Bone marrow (tissue), 2 donors: ENCODE measurements around the gene SNX25.
"Not testable (repeated sequence)": the region's sequence is repeated elsewhere in the genome, so short reads cannot be mapped to it uniquely, and the experiment has no call there.

ENCODE experiments used
- DNase-seq, 2 donors: peaks; one replicate each; lab custom pipeline; 2025; lab: John Stamatoyannopoulos, UW

Gene SNX25

DNA sequence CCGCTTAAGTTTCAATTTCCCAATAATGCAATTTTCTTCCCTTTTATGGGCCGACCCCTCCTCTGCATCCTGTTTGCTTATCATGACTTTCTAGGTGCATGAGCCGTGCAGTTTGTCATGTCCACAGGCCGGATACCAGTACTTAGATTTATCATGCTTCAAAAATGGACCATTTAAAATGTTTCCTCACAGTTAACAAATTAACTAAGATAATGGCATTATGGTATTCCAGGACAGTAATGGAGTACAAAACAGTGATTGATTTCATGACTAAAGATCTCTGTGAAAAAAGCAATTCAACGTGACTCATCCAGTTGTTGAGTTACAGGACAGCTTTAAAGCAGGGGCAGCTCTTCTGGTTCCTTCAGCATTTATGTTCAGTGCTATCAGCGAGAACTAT lies 23.0 kb downstream of the SNX25 start:
- no peak for DNase-seq

DNA sequence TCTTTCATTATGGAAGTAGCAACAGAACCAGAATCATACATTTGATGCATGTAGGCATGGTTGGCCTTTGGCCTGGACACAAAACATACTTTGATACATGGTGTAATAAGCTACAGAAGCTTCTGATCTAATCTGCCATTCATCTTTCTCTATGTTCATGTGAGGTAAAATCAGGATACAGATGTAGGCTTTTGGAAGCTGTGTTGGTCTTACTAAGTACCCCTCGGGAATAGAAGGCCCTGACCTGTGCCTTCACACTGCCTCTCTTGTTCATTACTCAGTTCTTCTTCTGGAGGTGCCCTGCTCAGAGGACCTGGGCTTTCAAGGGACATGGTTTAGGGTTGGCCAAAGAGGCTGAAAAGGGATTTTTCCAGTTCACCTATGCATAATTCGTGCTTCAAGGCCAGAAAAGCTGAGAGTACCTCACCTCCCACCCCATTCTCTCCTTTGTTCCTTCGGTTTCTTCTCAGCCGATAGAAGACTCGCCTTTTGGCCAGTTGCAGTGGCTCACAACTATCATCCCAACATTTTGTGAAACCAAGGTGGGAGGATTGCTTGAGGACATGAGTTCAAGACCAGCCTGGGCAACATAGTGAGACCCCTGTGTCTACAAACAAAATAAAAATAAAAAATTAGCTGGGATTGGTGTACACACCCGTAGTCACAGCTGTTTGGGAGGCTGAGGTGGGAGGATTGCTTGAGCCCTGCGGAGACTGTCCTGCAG lies 25.9 kb downstream of the SNX25 start:
- DNase-seq, result no peak

DNA sequence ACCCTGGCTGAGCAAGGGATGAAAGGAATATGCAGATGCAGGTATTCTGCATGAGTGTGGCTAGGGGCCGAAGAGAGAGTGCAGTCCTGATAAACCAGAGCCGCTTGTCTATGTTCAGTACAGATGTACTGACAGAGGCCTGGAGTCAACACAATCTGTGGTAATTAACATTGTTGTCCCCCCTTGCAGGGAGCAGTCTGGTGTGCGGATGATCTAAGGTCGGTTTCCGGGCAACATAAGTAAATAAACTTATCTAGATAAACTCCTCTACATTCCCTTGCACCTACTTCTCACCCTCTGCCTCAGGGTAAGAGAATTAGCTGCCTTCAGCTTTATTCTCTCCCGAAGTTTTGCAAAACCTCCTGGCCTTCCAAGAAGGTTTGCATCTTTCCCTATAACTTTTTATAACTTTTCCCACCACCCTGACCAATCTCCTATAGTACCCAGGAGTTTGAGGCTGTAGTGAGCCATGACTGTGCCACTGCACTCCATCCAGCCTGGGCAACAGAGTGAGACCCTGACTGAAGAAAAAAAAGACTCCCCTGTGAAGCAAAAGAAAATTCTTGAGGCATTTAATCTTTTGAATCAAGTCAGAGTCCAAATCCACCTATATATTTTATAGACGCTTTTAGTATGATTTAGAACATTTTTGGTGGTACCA lies 26.6 kb downstream of the SNX25 start:
- no peak for DNase-seq

DNA sequence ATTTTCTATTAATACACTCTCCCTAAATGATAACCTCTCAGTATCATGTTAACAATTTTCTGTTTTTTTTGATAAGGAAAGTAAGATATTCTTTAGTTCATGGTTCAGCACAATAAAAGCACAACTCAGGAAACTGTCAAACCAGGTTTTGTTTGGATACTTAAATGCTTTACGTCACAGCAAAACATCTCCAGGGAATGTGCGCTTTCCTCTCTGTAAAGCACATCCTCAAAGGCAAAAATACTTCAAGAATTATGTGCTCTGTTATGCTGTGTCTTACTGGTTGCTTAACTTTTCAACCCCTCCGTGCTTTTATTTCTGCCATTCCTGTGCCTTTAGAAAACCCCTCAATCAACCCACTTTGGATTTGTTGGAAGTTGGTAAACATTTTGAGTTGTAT lies 27.8 kb downstream of the SNX25 start:
- no peak for DNase-seq

DNA sequence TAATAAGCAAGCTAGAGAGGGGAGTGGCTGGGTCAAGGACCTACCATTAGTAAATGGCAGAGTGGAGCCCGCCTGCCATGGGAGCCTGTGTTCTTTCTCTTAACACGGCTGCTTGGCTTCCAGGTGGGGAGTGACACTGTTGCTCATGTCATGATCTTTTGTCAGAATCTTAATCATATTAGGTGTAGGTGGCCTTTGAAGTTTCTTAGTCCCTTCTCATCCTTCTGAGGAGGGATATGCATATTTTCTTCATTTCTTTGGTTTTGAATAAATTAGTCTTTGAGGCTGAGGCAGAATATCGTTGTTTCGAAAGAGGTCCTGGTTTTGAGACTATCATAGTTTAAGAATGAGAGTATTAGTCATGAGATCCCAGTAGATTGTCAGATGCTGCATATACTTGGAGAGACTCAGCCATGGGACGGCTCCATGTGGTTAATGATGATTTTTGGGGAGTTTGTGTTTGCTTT lies 28.9 kb downstream of the SNX25 start:
- no peak for DNase-seq

DNA sequence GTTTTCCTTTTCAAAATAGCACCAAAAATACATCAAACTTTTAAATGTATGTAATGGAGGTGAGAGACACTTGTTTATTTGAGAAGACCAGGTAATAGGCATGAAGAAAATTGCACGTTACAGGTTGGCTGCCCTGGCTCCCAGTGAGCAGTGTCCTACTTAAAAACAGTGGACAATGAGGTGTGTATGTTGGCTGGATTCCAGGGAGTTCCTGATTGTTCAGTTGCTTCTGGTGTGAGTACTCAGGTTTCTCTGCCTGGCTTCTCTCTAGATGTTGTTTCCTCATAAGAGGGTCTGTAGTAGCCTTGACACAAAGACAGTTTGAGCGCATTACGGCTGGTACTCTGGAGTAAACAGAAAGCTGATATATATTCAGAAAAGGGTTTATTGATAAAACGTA lies 29.4 kb downstream of the SNX25 start:
- DNase-seq, result no peak

DNA sequence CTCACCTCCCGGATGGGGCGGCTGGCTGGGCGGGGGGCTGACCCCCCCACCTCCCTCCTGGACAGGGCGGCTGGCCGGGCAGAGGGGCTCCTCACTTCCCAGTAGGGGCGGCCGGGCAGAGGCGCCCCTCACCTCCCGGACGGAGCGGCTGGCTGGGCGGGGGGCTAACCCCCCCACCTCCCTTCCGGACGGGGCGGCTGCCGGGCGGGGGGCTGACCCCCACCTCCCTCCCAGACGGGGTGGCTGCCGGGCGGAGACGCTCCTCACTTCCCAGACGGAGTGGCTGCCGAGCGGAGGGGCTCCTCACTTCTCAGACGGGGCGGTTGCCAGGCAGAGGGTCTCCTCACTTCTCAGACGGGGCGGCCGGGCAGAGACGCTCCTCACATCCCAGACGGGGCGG lies 31.1 kb downstream of the SNX25 start:
- DNase-seq, result not testable (repeated sequence)

DNA sequence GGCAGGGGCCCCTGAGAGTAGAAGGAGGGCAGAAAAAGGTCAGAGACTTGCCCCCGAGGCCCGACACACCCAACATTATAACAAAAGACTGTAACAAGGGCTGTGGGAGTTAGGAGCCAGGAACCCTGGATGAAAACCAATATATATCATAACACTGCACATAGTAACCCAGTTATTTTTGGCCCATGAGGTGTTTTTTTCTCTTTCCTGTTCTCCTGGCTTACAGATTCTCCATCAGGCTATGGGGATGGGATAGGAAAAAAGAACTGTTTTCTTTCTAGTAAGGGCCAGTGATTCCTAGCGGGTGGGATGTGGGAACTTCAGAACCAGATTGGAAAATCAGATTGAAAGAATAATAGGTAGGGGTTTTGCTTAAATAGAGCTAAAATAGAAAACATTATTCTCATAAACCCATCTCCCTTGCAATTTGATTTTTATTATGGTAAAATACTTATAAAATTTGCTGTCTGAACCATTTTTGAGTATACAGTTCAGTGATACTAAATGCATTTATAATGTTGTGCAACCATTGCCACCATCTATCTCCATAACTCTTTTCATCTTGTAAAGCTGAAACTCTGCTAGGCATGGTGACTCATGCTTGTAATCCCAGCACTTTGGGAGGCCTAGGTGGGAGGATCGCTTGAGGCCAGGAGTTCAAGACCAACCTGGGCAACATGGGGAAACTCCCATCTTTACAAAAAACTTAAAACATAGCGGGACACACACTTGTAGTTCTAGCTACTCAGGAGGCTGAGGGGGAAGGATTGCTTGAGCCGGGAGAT lies 33.5 kb downstream of the SNX25 start:
- DNase-seq, result no peak

DNA sequence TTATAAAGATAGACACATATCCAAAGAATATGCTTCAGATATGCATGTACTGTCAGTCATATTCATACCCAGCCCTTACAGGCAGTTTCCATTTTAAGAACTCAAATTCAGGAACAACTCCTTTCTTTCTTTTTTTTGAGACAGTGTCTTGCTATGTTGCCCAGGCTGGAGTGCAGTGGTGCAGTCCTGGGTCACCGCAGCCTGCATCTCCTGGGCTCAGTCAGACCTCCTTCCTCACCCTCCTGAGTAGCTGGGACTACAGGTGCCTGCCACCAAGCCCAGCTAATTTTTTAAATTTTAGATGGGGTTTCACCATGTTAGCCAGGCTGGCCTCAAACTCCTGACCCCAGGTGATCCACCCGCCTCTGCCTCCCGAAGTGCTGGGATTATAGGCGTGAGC lies 34.5 kb downstream of the SNX25 start:
- DNase-seq, result no peak

DNA sequence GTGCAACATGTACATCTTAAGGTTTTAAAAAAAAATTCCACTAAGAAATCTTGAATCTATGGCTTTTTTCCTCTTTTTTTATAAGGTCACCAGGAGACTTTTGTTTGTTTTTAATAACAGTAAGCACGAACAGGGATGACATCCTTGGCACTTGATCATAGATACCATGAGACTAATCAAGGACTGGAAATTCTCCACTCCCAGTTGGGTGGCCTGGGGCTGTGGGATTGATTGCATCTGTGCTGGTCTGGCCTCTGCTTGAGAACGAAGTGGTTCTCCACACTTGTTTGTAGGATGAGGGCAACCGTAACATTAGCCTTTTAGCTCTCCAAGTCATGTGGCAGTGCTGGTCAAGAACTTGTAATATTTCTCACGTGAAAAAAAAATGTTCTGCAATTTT lies 35.4 kb downstream of the SNX25 start:
- no peak for DNase-seq

DNA sequence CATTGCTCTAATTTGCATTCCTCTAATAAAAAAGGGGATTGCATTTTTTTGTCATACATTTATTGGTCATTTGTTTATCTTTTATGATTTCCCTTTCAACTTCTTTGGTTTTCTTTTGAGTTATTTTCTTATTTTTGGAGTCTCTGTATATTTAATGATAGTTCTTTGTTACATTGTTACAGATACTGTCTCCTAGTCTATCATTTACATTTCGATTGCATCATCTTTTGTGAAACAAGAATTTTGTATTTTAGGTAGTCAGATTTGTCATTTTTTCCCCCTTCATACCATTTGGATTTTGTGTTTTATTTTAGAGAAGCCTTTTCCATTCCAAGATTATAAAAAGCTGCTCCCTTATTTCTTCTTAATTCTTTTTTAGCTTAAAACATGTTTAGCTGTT lies 37.1 kb downstream of the SNX25 start:
- DNase-seq, result no peak

DNA sequence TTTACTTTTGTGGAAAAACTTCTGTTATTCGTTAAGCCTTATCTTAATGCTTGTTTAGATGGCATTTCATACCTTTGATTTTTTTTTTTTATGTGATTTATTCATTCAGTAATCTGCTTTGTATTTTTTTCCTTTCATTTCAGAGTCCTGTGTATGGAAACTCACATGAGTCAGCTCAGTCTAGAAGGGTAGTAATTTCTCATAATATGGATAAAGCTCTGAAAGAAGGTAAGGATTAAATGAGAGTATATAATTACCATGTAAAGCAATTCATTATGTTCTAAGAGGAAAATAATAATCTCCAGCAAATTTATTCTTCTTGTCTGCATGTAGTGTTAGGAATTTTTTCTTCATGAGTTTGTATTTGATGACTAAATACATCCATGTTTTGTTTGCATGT lies 37.8 kb downstream of the SNX25 start:
- no peak for DNase-seq

DNA sequence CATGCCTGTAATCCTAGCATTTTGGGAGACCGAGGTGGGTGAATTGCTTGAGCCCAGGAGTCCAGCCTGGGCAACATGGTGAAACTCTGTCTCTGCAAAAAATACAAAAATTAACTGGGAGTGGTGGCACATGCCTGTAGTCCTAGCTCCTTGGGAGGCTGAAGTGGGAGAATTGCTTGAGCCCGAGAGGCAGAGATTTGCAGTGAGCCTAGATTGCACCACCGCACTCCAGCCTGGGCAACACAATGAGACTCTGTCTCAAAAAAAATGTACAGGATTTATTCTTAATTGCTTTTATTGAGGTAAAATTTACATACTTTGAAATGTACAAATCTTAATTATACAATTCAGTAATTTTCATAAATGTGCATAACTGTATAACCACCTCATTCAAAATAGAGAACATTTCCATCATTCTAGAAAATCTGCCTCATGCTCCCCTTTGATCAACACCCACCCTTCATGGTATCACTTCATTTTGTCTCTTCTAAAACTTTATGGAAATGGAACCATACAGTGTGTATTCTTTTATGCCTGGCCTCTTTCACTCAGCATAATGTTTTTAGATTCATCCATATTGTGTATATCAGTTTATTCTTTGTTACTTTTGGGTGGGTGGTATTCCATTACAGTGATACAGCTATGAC lies 39.1 kb downstream of the SNX25 start:
- no peak for DNase-seq

DNA sequence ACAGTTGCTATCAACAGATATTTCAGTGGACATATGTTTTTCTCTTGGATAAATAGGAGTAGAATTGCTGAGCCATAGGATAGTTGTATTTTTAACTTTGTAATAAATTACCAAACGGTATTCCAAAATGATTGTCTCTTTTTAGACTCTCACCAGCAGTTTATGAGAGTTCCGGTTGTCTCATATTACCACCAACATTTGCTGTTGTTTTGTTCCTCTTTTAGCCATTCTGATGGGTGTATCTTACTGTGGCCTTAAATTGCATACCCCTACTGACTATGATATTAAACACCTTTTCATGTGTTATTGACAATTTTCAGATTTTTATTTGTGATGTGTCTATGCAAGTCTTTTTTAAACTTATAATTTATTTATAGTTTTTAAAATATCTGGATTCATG lies 39.7 kb downstream of the SNX25 start:
- peak in 1 of 2 donors; percentile 46 for DNase-seq

DNA sequence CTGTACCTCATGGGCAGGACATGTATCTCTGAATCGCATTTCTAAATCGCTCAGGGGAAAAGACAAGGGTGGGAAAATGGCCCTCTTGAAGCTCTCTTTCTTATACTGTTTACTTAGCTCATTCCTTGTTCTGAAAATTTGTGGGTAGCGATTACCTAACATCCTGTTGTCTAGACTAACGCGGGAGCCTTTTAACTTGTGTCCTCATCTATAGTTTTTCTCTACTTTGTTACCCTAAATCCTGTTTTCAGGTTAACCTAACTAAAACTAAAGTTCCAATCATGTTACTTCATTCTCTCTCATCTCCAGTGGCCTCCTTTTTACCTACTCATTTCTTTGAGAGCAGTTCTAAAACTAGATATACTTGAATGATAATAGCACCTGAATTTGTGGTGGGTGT lies 45.0 kb downstream of the SNX25 start:
- no peak for DNase-seq

DNA sequence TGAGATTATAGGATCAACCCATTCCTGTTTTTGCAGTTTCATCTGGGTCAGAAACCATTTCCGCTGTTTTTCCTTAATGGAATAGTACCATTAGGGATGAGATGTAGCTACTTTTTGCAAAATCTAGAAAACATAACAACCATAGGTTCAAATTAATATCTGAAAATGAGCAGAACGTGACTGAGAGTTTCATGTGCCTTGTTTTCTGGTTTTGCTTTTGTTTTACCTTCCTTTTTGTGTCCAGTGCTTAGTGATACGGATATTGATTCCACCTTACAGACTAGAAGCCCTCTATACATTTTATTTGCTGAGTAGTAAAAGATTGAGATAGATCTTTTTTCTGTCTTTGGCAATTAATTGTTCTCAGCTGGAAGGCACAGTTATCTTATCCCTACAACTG lies 46.5 kb downstream of the SNX25 start:
- peak in 1 of 2 donors; percentile 50 for DNase-seq

DNA sequence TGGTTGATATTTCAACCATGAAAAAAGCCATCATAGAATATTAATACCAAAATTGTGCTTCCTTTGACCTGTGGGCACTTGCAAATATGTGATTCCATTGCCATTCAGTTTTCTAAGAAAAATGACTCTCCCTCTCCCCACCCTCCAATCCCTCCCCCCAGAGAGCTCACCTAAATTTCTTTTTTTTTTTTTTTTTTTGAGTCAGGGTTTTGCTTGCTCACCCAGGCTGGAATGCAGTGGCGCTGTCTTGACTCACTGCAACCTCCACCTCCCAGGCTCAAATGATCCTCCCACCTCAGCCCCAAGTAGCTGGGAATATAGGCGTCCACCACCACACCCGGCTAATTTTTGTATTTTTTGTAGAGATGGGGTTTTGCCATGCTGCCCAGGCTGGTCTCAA lies 47.0 kb downstream of the SNX25 start:
- DNase-seq, result no peak

DNA sequence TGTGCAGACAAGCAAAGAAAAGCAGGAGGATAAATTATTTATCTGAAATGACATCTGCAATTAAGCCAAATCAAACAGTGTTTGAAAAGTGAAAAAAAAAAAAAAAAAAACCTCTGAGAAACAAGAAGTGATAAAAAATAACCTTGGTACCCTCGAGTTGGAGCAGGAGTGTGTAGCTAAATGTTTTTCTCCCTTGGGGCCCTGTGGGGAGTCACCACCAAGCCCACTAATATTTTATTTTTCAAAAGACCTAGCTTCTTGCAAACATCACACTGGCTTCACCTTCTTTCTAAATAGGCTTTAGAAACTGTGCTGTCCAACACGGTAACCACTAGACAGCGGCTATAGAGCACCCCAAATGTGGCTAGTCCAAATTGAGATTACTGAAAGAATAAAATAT lies 47.7 kb downstream of the SNX25 start:
- no peak for DNase-seq

DNA sequence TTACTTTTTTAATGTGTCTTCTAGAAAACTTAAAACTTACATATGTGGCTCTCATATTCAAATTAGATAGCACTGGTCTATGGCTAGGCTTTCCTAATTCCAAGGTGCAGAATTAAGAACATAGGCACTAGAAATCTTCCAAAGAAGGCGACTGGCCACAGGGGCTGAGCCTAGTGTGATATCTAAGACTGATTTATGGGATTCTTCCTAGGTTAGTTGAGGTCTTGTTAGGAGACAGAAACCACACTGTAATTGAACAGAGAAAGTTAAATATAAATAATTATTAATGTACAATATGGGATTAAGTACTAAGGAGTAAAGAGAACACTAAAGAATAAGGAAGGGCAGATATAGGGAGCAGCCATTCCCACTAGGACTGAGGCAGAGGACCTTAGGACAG lies 48.3 kb downstream of the SNX25 start:
- DNase-seq, result no peak

DNA sequence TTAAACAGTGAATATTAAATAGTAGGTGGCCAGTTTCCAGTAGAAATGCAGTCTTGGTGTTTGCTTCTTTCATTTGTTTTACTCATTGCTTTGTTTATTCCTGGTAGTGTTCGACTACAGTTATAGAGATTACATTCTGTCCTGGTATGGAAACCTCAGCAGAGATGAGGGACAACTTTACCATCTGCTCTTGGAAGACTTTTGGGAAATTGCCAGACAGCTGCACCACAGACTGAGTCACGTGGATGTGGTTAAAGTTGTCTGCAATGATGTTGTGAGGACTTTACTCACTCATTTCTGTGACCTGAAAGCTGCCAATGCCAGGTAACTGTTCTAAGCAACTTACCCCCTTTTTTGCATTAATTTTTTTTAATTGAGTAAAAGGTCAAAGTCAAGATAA lies 49.3 kb downstream of the SNX25 start:
- peak in 1 of 2 donors; percentile 45 for DNase-seq

DNA sequence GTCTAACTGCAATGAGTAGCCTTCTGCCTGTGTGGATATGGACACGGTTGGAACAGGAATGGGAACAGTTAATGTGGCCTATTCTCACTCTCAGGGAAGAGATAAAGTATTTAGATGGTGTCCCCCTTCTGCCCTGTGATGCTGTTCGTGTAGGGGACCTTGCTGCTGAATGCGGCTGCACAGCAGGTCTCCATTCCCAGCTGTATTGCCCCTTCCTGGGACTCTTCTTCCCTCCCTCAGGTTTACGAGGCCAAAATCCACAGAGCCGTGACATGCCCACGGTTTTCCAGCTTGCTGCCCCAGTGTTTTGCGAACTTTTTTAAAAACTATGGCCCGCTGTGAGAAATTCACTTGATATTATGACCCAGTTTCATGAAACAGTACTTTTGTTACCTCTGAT lies 50.3 kb downstream of the SNX25 start:
- DNase-seq, result no peak

DNA sequence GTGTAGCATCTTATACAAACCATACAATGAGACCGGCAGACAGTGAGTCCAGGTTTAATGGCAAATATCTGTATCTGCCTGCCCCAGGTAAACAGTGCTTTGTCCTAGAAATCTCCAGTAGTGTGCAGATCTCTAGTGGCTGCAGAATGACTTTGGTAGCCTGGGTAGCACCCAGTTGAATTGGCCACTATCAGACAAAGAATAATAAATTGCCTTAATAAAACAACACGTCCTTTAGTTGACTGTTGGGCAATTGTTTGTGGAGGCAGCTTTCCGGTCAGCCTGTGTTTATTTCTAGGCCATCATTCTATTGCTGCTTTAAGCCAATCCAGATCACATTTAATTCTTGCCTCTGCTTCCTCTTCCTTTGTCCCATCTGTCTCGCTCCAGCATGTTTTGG lies 52.5 kb downstream of the SNX25 start:
- DNase-seq, result no peak

DNA sequence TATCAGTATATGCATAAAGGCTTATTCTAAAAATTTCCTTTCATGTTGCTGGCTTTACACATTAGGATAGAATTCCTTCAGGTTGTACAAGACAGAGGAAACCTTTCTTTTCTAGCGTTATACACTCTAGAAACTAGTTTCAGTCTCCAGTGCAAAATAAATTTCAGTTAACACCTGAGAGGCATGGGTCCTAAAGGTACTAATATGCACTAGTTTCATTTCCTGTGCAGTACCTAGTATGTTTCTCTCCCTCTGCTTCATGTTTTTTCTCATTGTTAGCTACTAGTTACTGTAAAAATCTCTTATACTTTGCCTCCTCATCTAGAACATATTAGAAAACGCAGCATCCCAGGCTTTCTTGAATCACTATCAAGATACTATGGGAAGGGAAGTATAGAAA lies 54.0 kb downstream of the SNX25 start:
- no peak for DNase-seq
